ENCODE results near the gene LAT. TPM values are rescaled to one million over a fixed set of nuclear protein-coding genes. Genes with fewer than 3 reads are reported as not detected.
A peak's percentile ranks its signal among the peaks of the same experiment; 100 is the strongest.

The LAT gene
- polyA plus RNA-seq, 1 of the 3 experiments (the other 2 are of a cell fraction) = 8.0 TPM

DNA sequence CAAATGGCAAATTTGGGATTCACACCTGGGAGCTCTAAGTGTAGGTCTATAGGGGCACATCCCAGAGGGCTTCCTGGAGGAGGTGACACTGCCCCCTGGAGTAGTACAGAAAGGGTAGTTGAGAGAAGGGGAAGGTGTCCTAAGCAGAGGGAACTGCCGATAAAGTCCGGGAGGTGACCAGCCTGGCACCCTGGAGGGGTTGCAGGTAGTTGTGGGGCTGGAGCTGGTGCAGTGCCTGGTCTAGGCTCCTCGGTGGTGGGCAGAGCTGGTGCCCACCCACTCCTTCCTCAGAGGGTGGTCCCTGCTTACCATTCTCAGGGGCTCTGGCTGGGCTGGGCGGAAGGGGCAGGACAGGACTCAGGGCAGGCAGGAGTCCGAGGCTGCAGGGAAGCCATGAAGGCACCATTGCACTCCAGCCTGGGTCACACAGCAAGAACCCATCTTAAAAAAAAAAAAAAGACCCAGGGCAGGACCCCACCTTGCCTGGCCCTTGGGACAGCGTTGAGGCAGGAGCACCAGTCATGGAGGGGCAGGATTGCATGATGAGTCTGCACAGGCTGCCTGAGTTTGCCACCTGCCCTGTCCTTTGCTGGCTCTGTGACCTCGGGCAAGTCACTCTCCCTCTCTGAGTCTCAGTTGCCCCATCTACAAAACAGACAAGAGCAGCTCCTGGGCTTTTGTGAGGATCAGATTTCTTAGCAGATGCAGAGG is 43.8 kb downstream of the LAT start:
- Histone ChIP-seq H3K79me2 (ENCODE audit: insufficient read depth) (no peaks in the 10 kb centered on the region), H3K9ac (peak overlapping the region; percentile 57; the same call in 1 of the 2 replicates), H3K36me3 (replicated peaks in 1 of 2; ENCODE audit: control insufficient read depth in 1 of 2, insufficient read depth in 2 of 2, low read length in 1 of 2) (no peaks in the 10 kb centered on the region), H3K9me2 (no peaks in the 10 kb centered on the region), H3K27me3 (ENCODE audit: insufficient read depth) (no peaks in the 10 kb centered on the region; the same call in 1 of the 2 replicates), H4K20me1 (ENCODE audit: insufficient read depth) (no peaks in the 10 kb centered on the region), H3K4me1 (ENCODE audit: control insufficient read depth in 1 of 2, insufficient read depth in 2 of 2, low read depth in 1 of 2, low read length in 1 of 2) (no peaks in the 10 kb centered on the region; a peak in 1 of 4 replicates), H3K9me3 (no peaks in the 10 kb centered on the region), H3K27ac (ENCODE audit: low read depth in 2 of 2, low read length in 1 of 2) (peak overlapping the region in 1 of 2 experiments; percentile 80; a peak in 2 of 4 replicates), H2AFZ (ENCODE audit: low read depth) (peak overlapping the region; percentile 76), H3F3A (replicated peaks; ENCODE audit: insufficient read depth) (no peaks in the 10 kb centered on the region), H3K4me3 (ENCODE audit: low read depth in 2 of 2, low read length in 1 of 2) (no peak overlapping the region), H3K4me2 (peak overlapping the region; percentile 65)
- WGBS (ENCODE audit: low lambda C conversion rate) = 67% methylated on average over 7 of the region's 7 CpGs
- no peak for DNase-seq
- TF ChIP-seq JUND (IDR thresholded peaks at IDR 0.05) (no peak), YY1 (IDR thresholded peaks at IDR 0.05; ENCODE audit: low read depth) (no peak)
- CTCF ChIA-PET = no interaction called here
- POLR2A ChIA-PET = no interaction called here

DNA sequence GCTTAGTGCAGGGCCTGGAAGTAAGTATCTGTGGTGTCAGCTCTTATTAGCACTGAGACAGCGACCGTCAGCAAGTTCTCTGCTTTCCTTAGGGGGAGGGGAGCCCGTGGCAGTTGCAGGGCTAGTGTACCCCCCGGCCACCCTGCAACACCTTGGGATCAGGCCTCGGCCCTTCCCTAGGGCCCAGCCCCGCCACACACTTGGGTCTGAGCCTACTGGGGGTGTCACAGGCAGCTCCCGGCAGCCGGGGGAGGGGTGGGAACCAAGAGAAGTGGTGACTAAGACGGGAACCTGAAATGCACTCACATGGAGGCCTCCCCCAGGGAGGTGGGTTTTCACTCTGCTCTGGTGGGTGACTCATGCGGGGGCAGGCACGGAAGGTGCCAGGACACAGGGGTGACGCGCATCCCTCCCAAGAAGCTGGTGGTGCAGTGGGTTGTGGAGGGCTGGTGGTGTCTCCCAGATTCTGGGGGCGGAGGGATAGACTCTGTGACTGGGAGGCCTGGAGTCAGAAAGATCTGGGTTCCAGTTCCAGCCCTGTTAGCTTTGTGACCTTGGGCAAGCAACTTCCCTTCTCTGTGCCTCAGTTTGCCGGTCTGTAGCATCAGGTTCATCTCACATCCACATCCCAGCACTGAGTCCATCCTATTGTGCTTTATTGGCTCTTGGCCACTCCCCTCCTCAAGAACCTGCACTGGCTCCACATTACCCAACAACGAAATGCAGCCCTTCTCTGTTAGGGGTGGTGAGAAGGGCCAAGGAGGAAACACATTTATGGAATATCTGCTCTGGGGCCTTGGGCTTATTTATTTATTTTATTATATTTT is 44.5 kb downstream of the LAT start:
- Histone ChIP-seq H3K27ac (ENCODE audit: low read depth in 2 of 2, low read length in 1 of 2) (peak overlapping the region in 1 of 2 experiments; percentile 80; a peak in 2 of 4 replicates), H3K9ac (peak overlapping the region; percentile 57; the same call in 1 of the 2 replicates), H3K4me1 (ENCODE audit: control insufficient read depth in 1 of 2, insufficient read depth in 2 of 2, low read depth in 1 of 2, low read length in 1 of 2) (no peaks in the 10 kb centered on the region; a peak in 1 of 4 replicates), H3K9me3 (no peaks in the 10 kb centered on the region), H3K27me3 (ENCODE audit: insufficient read depth) (no peaks in the 10 kb centered on the region; the same call in 1 of the 2 replicates), H3K9me2 (no peaks in the 10 kb centered on the region), H3K4me3 (ENCODE audit: low read depth in 2 of 2, low read length in 1 of 2) (no peak overlapping the region), H3K36me3 (replicated peaks in 1 of 2; ENCODE audit: control insufficient read depth in 1 of 2, insufficient read depth in 2 of 2, low read length in 1 of 2) (no peaks in the 10 kb centered on the region), H3F3A (replicated peaks; ENCODE audit: insufficient read depth) (no peaks in the 10 kb centered on the region), H3K79me2 (ENCODE audit: insufficient read depth) (no peaks in the 10 kb centered on the region), H4K20me1 (ENCODE audit: insufficient read depth) (no peaks in the 10 kb centered on the region), H2AFZ (ENCODE audit: low read depth) (peak overlapping the region; percentile 76), H3K4me2 (peak overlapping the region; percentile 65)
- WGBS (ENCODE audit: low lambda C conversion rate) = 52% methylated on average over 4 of the region's 16 CpGs
- TF ChIP-seq, protein P1, sequence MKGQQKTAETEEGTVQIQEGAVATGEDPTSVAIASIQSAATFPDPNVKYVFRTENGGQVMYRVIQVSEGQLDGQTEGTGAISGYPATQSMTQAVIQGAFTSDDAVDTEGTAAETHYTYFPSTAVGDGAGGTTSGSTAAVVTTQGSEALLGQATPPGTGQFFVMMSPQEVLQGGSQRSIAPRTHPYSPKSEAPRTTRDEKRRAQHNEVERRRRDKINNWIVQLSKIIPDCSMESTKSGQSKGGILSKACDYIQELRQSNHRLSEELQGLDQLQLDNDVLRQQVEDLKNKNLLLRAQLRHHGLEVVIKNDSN (IDR thresholded peaks at IDR 0.05; ENCODE audit: borderline replicate concordance, low read depth) = no peak
- peak; percentile 80 for TF ChIP-seq FOSL2 (IDR thresholded peaks at IDR 0.05; ENCODE audit: borderline replicate concordance, low read depth)
- TF ChIP-seq, protein P2, sequence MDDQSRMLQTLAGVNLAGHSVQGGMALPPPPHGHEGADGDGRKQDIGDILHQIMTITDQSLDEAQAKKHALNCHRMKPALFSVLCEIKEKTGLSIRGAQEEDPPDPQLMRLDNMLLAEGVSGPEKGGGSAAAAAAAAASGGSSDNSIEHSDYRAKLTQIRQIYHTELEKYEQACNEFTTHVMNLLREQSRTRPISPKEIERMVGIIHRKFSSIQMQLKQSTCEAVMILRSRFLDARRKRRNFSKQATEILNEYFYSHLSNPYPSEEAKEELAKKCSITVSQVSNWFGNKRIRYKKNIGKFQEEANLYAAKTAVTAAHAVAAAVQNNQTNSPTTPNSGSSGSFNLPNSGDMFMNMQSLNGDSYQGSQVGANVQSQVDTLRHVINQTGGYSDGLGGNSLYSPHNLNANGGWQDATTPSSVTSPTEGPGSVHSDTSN (IDR thresholded peaks at IDR 0.05) = peak; percentile 48; the same call in 1 of the 2 replicates
- no peak for TF ChIP-seq RAD21 (IDR thresholded peaks at IDR 0.05; ENCODE audit: low read length)
- peak; percentile 67 for TF ChIP-seq JUND (IDR thresholded peaks at IDR 0.05)
- no peak for TF ChIP-seq GABPA (IDR thresholded peaks at IDR 0.05; ENCODE audit: low read depth)
- TF ChIP-seq MXI1 (IDR thresholded peaks at IDR 0.05; ENCODE audit: low read depth, low read length) = no peak
- TF ChIP-seq, protein P3, sequence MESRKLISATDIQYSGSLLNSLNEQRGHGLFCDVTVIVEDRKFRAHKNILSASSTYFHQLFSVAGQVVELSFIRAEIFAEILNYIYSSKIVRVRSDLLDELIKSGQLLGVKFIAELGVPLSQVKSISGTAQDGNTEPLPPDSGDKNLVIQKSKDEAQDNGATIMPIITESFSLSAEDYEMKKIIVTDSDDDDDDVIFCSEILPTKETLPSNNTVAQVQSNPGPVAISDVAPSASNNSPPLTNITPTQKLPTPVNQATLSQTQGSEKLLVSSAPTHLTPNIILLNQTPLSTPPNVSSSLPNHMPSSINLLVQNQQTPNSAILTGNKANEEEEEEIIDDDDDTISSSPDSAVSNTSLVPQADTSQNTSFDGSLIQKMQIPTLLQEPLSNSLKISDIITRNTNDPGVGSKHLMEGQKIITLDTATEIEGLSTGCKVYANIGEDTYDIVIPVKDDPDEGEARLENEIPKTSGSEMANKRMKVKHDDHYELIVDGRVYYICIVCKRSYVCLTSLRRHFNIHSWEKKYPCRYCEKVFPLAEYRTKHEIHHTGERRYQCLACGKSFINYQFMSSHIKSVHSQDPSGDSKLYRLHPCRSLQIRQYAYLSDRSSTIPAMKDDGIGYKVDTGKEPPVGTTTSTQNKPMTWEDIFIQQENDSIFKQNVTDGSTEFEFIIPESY (IDR thresholded peaks at IDR 0.05; ENCODE audit: borderline replicate concordance, low read depth) = no peak
- no peak for TF ChIP-seq RCOR1 (IDR thresholded peaks at IDR 0.05; ENCODE audit: low read length)
- no peak for TF ChIP-seq FOXJ3 (CRISPR knock-in tag; IDR thresholded peaks at IDR 0.05)
- 0 out of 2 replicates have a peak, but pooled peaks have one; percentile 19 for TF ChIP-seq POLR2AphosphoS5 (IDR thresholded peaks at IDR 0.05; ENCODE audit: low read depth, low read length)
- TF ChIP-seq, protein P4, sequence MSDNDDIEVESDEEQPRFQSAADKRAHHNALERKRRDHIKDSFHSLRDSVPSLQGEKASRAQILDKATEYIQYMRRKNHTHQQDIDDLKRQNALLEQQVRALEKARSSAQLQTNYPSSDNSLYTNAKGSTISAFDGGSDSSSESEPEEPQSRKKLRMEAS (IDR thresholded peaks at IDR 0.05; ENCODE audit: low read depth) = 0 out of 2 replicates have a peak, but pooled peaks have one; percentile 34
- no peak for TF ChIP-seq YY1 (IDR thresholded peaks at IDR 0.05; ENCODE audit: low read depth)
- TF ChIP-seq FOXM1 (IDR thresholded peaks at IDR 0.05; ENCODE audit: low read depth) = no peak
- TF ChIP-seq, protein P5, sequence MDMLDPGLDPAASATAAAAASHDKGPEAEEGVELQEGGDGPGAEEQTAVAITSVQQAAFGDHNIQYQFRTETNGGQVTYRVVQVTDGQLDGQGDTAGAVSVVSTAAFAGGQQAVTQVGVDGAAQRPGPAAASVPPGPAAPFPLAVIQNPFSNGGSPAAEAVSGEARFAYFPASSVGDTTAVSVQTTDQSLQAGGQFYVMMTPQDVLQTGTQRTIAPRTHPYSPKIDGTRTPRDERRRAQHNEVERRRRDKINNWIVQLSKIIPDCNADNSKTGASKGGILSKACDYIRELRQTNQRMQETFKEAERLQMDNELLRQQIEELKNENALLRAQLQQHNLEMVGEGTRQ (IDR thresholded peaks at IDR 0.05; ENCODE audit: borderline replicate concordance, low read depth, low read length) = no peak
- no peak for TF ChIP-seq GATA2 (CRISPR knock-in tag; IDR thresholded peaks at IDR 0.05)
- peak; percentile 22; the same call in 1 of the 2 replicates for TF ChIP-seq NFIC (IDR thresholded peaks at IDR 0.05; ENCODE audit: borderline replicate concordance)
- peak in 1 of 2 experiments; percentile 48; a peak in 1 of 4 replicates for TF ChIP-seq EP300 (IDR thresholded peaks at IDR 0.05; ENCODE audit: borderline replicate concordance in 1 of 2, low read depth in 1 of 2, low read length in 1 of 2)
- no peak for TF ChIP-seq ELF1 (IDR thresholded peaks at IDR 0.05)
- peak; percentile 74; the same call in 1 of the 2 replicates for TF ChIP-seq RXRA (IDR thresholded peaks at IDR 0.05; ENCODE audit: borderline replicate concordance, low read depth)
- no peak for TF ChIP-seq NRF1 (IDR thresholded peaks at IDR 0.05; ENCODE audit: low read depth, low read length)
- peak; percentile 55 for TF ChIP-seq TCF12 (IDR thresholded peaks at IDR 0.05)
- DNase-seq = no peak
- ChIA-PET POLR2A (no interaction called here), CTCF (no interaction called here)
